ENCODE data around the gene EPPIN. TPM values are rescaled to one million over a fixed set of nuclear protein-coding genes. Genes with fewer than 3 reads are reported as not detected.

EPPIN gene
- total RNA-seq, 4 donors from 2014 or later, result not detected

- no peak overlapping the region for H3K4me3 ChIP-seq
- no peaks in the 10 kb centered on the region for H3K9me3 ChIP-seq
- H3K27me3 ChIP-seq, result peaks cover 21% of the 10 kb centered on the region
- WGBS, 2 donors (ENCODE audit: low coverage in 1 of 2), result 63 to 85% methylated on average over 5 of the region's 5 CpGs
- TF ChIP-seq POLR2AphosphoS5 (IDR thresholded peaks at IDR 0.05) (no peak), EP300 (IDR thresholded peaks at IDR 0.05) (no peak), POLR2A (IDR thresholded peaks at IDR 0.05) (no peak), CTCF (IDR thresholded peaks at IDR 0.05) (no peak)
- ATAC-seq, result no peak
- no peaks in the 10 kb centered on the region for H3K36me3 ChIP-seq
- no peaks in the 10 kb centered on the region for H3K4me1 ChIP-seq
- H3K27ac ChIP-seq, result no peak overlapping the region
Measured at GRCh38 chr20:45507011-45507820, 40.0 kb downstream of the EPPIN start.

DNA sequence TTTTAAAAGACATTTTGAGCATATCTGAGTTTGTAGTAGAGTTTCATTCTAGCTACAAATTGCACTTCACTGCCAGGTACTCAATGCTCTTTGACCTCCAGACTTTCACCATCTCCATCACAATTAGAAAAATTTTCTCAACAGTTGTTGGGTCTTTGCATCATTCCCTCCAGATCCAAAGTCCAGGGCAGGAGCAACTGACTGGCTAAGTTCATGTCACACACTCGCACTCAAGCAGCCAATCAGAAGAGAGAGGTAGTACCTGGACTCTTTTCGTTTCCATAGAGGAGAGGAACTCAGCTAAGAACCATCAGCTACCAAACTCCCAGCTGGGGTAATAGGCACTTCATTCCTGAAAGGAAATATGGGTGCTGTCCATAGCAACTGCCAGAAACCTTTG, 40.8 kb downstream of the EPPIN start:
- WGBS, 2 donors (ENCODE audit: low coverage in 1 of 2), result 80 to 100% methylated on average over 1 to 2 of the region's 2 CpGs
- peaks cover 21% of the 10 kb centered on the region for H3K27me3 ChIP-seq

GRCh38 chr20:45503403-45503802, 43.8 kb downstream of the EPPIN start:
- Histone ChIP-seq H3K4me3 (no peak overlapping the region), H3K9me3 (no peaks in the 10 kb centered on the region), H3K27ac (no peak overlapping the region), H3K27me3 (peaks cover 39% of the 10 kb centered on the region), H3K36me3 (no peaks in the 10 kb centered on the region), H3K4me1 (no peaks in the 10 kb centered on the region)
- WGBS, 2 donors (ENCODE audit: low coverage in 1 of 2), result 42 to 53% methylated on average over 2 of the region's 2 CpGs
- no peak for TF ChIP-seq POLR2A (IDR thresholded peaks at IDR 0.05)
- no peak for TF ChIP-seq POLR2AphosphoS5 (IDR thresholded peaks at IDR 0.05)
- TF ChIP-seq EP300 (IDR thresholded peaks at IDR 0.05), result no peak
- no peak for TF ChIP-seq CTCF (IDR thresholded peaks at IDR 0.05)
- ATAC-seq, result no peak

More for the DNA sequence above, 40.8 kb downstream of the EPPIN start:
- H3K9me3 ChIP-seq, result no peaks in the 10 kb centered on the region
- no peak overlapping the region for H3K4me3 ChIP-seq
- H3K27ac ChIP-seq, result no peak overlapping the region
- no peak for TF ChIP-seq POLR2AphosphoS5 (IDR thresholded peaks at IDR 0.05)
- TF ChIP-seq EP300 (IDR thresholded peaks at IDR 0.05), result no peak
- no peak for TF ChIP-seq POLR2A (IDR thresholded peaks at IDR 0.05)
- no peak for ATAC-seq
- H3K36me3 ChIP-seq, result no peaks in the 10 kb centered on the region
- no peaks in the 10 kb centered on the region for H3K4me1 ChIP-seq

GRCh38 chr20:45502561-45502960, 44.6 kb downstream of the EPPIN start:
- Histone ChIP-seq H3K9me3 (no peaks in the 10 kb centered on the region), H3K27me3 (peaks cover 47% of the 10 kb centered on the region), H3K4me3 (no peak overlapping the region), H3K36me3 (no peaks in the 10 kb centered on the region), H3K4me1 (no peaks in the 10 kb centered on the region), H3K27ac (no peak overlapping the region)
- ATAC-seq, result no peak
- 61 to 71% methylated on average over 1 of the region's 1 CpG for WGBS, 2 donors (ENCODE audit: low coverage in 1 of 2)
- TF ChIP-seq EP300 (IDR thresholded peaks at IDR 0.05) (no peak), POLR2AphosphoS5 (IDR thresholded peaks at IDR 0.05) (no peak), CTCF (IDR thresholded peaks at IDR 0.05) (no peak), POLR2A (IDR thresholded peaks at IDR 0.05) (no peak)

GRCh38 chr20:45501600-45501999, 45.6 kb downstream of the EPPIN start:
- no peak overlapping the region for H3K27ac ChIP-seq
- no peak overlapping the region for H3K4me3 ChIP-seq
- H3K9me3 ChIP-seq, result no peaks in the 10 kb centered on the region
- no peaks in the 10 kb centered on the region for H3K36me3 ChIP-seq
- TF ChIP-seq CTCF (IDR thresholded peaks at IDR 0.05), result no peak
- TF ChIP-seq POLR2A (IDR thresholded peaks at IDR 0.05), result no peak
- TF ChIP-seq POLR2AphosphoS5 (IDR thresholded peaks at IDR 0.05), result no peak
- no peak for TF ChIP-seq EP300 (IDR thresholded peaks at IDR 0.05)
- no peak for ATAC-seq
- peaks cover 50% of the 10 kb centered on the region for H3K27me3 ChIP-seq
- no peaks in the 10 kb centered on the region for H3K4me1 ChIP-seq
- WGBS, 2 donors (ENCODE audit: low coverage in 1 of 2), result 13% methylated on average over 1 of the region's 1 CpG; no CpG with 5 or more reads in 1 of the 2 donors
